Measurements from ENCODE around the gene HES5. TPM values are rescaled to one million over a fixed set of nuclear protein-coding genes. Genes with fewer than 3 reads are reported as not detected.

The HES5 gene
- total and polyA plus RNA-seq, 8 donors, result 0.07 to 0.25 (median 0.15) TPM; not detected in 4

- FAIRE-seq (no peak), DNase-seq (peak in 5 of 6 donors; percentile 82 to 96 (median 87)), ATAC-seq (peak; percentile 62 to 78 (median 73))
- Histone ChIP-seq H3K4me3 (peak overlapping the region in 3 of 4 donors; percentile 1 to 67 (median 30)), H3K27me3 (no peaks in the 10 kb centered on the region), H3K27ac (peak overlapping the region; percentile 73 to 97 (median 90)), H3K4me1 (peaks cover 6 to 22% (median 20%) of the 10 kb centered on the region in 3 donors), H3K36me3 (no peaks in the 10 kb centered on the region), H3K9me3 (no peaks in the 10 kb centered on the region)
- TF ChIP-seq CTCF (IDR thresholded peaks at IDR 0.05), result peak; percentile 89 to 95 (median 92)
- intact Hi-C loops (cut with DNase I), result loop anchor here in 2 of 3 donors (5.0 kb wide), 1 partner anchor 131 kb away; no protein-coding TSS in a partner anchor
- 4 to 9% methylated on average over 17 of the region's 17 CpGs for WGBS, 2 donors
Observed at GRCh38 chr1:2548068-2548589, 18.1 kb upstream of the HES5 start.

DNA sequence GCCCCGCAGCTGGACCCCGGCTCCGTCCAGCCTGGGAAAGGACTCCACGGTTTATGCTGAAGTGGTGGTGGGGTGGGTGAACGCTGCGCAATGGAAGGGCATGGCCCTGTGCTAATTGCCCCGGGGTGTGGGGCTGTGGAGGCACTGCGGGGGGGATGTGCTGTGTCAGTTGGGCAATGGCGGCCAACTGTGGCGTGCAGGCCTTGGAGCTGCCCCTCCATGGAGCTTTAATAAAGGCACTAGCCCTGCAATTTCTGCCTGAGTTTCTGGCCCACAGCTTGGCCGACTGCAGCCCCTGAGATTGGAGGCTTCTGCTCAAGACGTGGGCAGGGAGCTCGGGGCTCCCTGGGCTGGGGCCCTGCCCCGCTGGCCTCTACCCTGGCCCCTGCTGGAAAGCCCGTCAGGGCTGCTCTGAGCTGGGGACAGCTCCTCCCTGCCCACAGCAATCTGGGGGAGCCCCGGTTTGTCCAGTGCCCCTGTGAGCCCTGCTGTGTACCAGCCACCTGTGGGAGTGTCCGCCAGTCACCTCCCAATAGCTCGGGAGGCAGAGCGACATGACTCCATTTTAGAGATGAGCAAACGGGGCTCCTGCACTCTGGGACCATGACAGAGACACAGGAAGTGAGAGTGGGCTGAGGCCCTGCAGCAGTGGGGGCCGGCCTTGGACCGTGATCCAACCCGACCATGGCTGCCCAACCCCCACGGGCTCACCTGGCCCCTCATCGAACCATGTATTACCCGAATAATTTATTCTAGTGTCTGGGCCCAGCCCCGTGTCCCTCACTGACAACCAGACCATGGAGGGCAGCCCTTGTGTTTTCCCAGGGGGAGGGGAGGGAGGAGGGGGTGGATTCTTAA lies 17.4 kb upstream of the HES5 start:
- Histone ChIP-seq H3K4me3 (peak overlapping the region in 3 of 4 donors; percentile 5 to 67 (median 54)), H3K36me3 (no peaks in the 10 kb centered on the region), H3K27ac (peak overlapping the region; percentile 73 to 97 (median 90)), H3K9me3 (no peaks in the 10 kb centered on the region), H3K4me1 (peaks cover 6 to 22% (median 20%) of the 10 kb centered on the region in 3 donors), H3K27me3 (no peaks in the 10 kb centered on the region)
- intact Hi-C loops (cut with DNase I), result loop anchor here in 2 of 3 donors (5.0 kb wide), 1 partner anchor 130 kb away; no protein-coding TSS in a partner anchor
- DNase-seq (peak in 2 of 6 donors; percentile 40 to 53), FAIRE-seq (no peak), ATAC-seq (no peak)
- WGBS, 2 donors, result 19 to 32% methylated on average over 27 of the region's 27 CpGs
- no peak for TF ChIP-seq CTCF (IDR thresholded peaks at IDR 0.05)

GRCh38 chr1:2546515-2547209 lies 16.6 kb upstream of the HES5 start:
- H3K4me3 ChIP-seq, result peak overlapping the region; percentile 16 to 67 (median 47)
- 1 to 3% methylated on average over 45 to 52 of the region's 52 CpGs for WGBS, 2 donors
- H3K9me3 ChIP-seq, result no peaks in the 10 kb centered on the region
- ATAC-seq (peak; percentile 64 to 75 (median 69)), DNase-seq (peak in 5 of 6 donors; percentile 80 to 88 (median 84)), FAIRE-seq (no peak)
- H3K27me3 ChIP-seq, result no peaks in the 10 kb centered on the region
- peak in 2 of 4 donors; percentile 7 to 10 for TF ChIP-seq CTCF (IDR thresholded peaks at IDR 0.05)
- H3K36me3 ChIP-seq, result no peaks in the 10 kb centered on the region
- H3K4me1 ChIP-seq, result peaks cover 6 to 22% (median 20%) of the 10 kb centered on the region in 3 donors
- peak overlapping the region; percentile 73 to 97 (median 90) for H3K27ac ChIP-seq
- intact Hi-C loops (cut with DNase I), result loop anchor here in 2 of 3 donors (5.0 kb wide), 1 partner anchor 129 kb away; no protein-coding TSS in a partner anchor

- Histone ChIP-seq H3K36me3 (no peaks in the 10 kb centered on the region), H3K4me1 (peaks cover 6 to 22% (median 20%) of the 10 kb centered on the region in 3 donors), H3K4me3 (peak overlapping the region; percentile 16 to 67 (median 47)), H3K27me3 (no peaks in the 10 kb centered on the region), H3K9me3 (no peaks in the 10 kb centered on the region), H3K27ac (peak overlapping the region; percentile 73 to 97 (median 84))
- TF ChIP-seq CTCF (IDR thresholded peaks at IDR 0.05), result no peak
- WGBS, 2 donors, result 3 to 8% methylated on average over 16 to 37 of the region's 43 CpGs
- intact Hi-C loops (cut with DNase I), result loop anchor here in 2 of 3 donors (5.0 kb wide), 1 partner anchor 129 kb away; no protein-coding TSS in a partner anchor
- ATAC-seq, result peak; percentile 66 to 73 (median 70)
- peak in 5 of 6 donors; percentile 90 to 96 (median 93) for DNase-seq
- no peak for FAIRE-seq
Observed at GRCh38 chr1:2545754-2546514, 15.9 kb upstream of the HES5 start.
